NCI-H1436 treated with DMSO at 0.1 percent for 48 hours (cell line): ENCODE data around the gene PRKAR2B.
A peak's percentile ranks its signal among the peaks of the same experiment; 100 is the strongest.

Experiments
- DNase-seq: peaks from one replicate; lab custom pipeline; 2025; lab: John Stamatoyannopoulos, UW

The PRKAR2B gene

DNA sequence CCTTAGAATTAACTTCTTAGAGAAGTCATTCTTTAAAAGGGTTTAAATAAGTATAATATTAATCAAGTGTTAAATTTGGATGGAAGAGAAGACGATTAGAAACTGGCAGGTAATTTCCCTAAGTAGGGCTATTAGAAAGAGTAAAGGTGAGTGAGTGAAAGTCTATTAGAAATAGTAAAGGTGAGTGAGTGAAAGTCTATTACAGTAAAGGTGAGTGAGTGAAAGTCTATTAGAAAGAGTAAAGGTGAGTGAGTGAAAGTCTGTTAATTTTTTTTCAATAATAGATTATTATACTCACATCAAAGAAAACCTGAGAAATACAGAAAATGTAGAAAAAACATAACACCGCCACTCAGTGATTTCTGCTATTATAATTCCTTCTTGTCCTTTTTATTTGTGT, 113.5 kb downstream of the PRKAR2B start:
- DNase-seq: no peak

DNA sequence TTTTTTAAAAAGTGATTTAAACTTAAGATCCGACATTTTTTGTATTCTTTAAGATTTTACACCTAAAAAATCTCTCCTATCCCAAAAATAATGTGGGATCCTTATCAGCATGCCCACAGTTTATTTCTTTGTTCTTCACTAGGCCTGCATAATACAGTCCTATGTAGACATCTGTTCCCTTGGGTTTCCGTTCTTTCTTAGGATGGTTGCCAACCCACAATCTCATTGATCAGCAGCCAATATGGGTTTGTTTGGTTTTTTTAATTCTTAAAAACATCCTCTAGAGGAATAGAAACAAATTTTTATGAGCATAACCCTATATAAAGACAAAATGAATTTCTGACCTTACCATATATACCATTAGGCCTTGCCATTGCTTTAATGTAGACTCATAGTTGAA, 115.9 kb downstream of the PRKAR2B start:
- DNase-seq: no peak

DNA sequence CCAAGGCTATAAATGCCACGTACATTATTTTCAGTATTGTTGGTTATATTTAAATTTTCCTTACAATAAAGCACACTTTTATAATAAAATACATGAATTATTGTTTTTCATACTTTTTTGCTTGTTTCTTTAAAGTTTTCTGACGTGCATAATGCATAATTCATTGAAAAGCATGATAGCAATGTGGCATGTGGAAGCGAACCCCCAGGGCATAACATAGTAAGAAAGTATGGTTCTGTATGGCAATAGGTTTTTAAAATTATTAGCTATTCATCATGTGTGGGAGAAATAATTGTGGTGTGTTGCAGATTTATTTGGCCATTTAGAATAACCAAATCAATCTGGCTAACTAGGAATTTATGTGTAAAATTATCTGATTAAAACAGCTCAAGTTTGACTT, 116.9 kb downstream of the PRKAR2B start:
- DNase-seq: no peak

GRCh38 chr7:107162475-107162874, 118.0 kb downstream of the PRKAR2B start:
- no peak for DNase-seq

GRCh38 chr7:107164092-107164491, 119.6 kb downstream of the PRKAR2B start:
- no peak for DNase-seq

DNA sequence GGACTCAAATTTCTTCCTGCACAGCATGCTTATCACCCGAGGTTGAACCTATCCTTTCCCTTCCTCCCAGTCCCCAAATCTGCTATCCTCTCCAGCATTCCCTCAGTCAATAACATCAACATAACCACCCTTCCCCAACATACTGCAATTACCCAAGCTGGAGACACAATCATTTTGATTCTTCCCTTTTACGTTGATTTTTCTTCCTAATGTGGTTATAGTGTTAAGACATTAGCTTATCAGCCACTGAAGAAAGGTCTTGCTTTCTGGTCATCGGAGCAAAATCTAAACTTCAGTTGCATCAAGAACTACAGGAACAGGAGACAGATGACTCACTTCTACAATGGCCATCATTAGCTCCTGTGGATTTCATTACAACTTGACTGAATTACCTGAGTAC, 120.8 kb downstream of the PRKAR2B start:
- no peak for DNase-seq

GRCh38 chr7:107166736-107167426, 122.4 kb downstream of the PRKAR2B start:
- DNase-seq: no peak

- no peak for DNase-seq
Observed at GRCh38 chr7:107167483-107168232, 123.2 kb downstream of the PRKAR2B start.

GRCh38 chr7:107168233-107169119, 124.0 kb downstream of the PRKAR2B start, which contains the start of gene HBP1:
Gene HBP1, plus strand, starts transcription at chr7:107169003. Its CDS starts 10,891 bp downstream, at chr7:107179894.
- peak; percentile 99 for DNase-seq

DNA sequence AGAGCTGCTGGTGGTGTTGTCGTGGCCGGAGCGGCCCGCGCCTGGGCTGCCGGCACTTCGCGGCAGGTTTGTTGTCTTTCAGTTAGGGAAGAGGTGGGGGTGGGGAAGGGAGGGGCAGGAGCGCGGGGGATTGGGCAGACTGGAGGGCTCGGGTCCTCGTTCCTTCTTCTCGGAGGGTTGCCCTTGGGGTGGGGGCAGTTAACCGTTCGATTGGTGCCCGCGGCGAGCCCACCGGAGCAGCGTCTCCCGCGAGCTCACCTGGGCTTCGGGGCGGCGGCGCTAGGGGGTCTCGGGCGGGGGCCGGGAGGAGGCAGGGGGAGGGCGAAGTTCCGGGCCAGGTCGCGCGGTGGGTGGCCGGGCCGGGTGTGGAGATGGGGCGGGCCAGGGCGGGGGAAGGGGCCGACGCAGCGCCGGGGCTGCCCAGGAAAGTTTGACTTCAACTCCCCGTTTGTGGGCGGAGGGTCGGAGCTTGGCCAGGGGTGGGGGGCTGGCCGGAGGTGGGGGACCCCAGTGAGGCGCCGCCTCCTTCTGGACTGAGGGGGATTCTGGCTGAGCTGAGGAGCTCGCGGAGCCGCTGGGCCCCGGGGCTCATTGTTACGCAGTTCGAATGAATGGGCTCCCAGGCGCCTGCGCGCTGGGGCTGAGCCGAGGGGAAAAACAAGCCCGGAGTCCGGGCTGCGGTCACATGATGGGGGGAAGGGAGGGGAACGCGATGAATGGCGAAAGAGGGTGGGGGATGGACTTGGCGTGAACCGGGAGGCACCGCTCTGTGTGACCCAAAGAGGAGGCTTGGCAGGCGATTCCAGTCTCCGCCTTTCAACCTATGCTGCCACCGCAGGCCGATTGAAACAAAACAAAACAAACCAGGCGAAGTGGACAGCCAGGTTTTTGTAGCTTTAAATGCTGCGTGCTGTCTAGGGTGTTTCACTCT, 124.9 kb downstream of the PRKAR2B start:
- peak; percentile 26 for DNase-seq

GRCh38 chr7:107170051-107170915, 125.8 kb downstream of the PRKAR2B start:
- no peak for DNase-seq

DNA sequence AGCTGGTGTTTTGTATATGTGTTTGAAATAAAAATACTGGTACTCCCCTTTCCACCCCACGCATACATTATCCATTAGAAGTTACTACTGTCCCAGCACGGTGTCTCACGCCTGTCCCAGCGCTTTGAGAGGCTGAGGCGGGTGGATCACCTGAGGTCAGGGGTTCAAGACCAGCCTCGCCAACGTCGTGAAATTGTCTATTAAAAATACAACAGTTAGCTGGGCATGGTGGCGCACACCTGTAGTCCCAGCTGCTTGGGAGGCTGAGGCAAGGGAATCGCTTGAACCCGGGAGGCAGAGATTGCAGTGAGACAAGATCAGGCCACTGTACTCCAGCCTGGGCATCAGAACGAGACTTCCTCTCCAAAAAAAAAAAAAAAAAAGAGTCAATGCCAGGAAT, 127.0 kb downstream of the PRKAR2B start:
- DNase-seq: no peak

- no peak for DNase-seq
Observed at GRCh38 chr7:107172276-107173032, 127.9 kb downstream of the PRKAR2B start.

DNA sequence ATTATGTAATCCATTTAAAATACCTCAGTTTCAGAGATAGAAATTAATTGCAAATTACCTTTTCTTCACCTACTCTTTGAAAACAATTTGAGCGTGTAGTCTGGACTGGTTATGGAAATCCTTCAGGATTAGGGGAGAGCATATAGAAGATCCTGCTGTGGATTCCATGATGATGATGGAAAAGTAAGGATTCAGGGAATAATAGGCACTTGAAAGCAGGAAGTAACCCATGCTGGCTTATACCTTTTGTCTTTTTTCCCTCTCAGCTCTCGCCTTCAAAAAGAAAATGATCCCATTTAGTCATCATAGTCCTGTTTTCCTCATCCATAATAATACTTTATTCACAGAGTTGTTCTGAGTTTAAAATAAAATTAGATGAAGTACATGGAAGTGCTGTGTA, 128.7 kb downstream of the PRKAR2B start:
- DNase-seq: no peak

DNA sequence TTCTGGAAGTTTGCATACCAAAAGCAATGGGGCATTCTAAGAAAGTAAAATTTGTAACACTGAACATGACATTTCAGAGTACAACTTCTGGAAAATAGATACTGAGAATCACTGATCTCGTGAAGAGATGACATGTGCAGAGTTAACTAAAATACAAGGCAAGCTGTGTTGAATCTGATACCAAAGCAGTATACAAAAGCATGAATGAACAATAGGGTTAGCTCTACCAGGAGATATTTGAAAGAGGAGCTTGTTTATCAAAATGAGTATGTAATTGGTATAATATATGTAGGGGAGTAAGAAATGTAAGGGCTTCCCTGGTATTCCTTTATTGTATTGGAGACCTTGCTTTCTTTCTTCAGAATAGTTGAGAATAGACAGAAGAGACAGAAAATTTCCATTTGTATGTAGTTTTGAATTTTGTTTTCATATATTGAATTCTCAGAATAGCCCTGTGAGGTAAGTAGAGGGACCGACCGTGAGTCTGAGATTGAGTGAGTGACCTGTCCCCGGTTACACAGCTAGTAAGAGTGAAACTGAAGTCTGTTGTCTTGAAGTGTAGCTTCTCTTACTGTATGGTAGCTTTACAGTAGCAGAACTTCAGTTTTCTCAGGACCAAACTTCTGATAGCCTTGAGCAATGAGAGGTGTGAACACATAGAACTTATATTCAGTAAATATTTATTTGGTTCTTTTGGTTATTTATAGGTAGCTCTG, 129.3 kb downstream of the PRKAR2B start:
- no peak for DNase-seq

GRCh38 chr7:107179326-107180164, 135.0 kb downstream of the PRKAR2B start:
- DNase-seq: no peak

DNA sequence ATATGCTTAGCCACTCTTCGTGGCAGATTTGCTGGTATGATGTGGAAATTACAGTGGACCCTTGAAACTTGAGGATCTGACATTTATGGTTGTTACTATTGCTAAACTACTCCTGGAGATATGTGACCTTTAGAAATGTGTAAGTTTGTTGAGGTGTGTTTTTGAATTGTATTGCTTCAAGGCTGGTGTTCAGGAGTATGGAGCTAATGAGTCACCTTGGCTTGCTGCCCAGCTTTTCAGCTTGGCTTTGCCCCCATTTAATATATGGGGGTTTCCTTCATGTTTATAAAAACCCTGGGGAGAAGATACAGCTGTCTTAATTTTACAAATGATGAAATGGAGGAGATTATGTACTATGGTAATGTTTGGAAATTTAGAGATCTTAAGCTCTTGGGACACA, 135.9 kb downstream of the PRKAR2B start:
- DNase-seq: no peak

DNA sequence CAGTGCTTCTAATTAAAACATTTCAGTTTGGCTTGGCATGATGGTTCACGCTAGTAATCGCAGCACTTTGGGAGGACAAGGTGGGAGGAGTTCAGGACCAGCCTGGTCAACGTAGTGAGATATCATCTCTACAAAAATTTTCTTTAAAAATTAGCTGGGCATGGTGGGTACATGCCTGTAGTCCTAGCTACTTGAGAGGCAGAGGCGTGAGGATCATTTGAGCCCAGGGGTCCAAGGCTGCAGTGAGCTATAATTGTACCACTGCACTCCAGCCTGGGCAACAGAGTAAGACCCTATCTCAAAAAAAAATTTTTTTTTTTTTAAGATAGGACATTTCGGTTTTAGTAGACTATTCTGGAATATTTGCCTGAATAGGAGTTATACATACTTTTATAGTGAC, 136.7 kb downstream of the PRKAR2B start:
- no peak for DNase-seq
